Measurements from ENCODE around the gene SCN9A. TPM values are rescaled to one million over a fixed set of nuclear protein-coding genes. Genes with fewer than 3 reads are reported as not detected.

SCN9A gene
- total and polyA plus RNA-seq, 10 of the 15 experiments (the other 5 are each of a cell fraction or from before 2014, with no cell fraction given) = 0.04 to 0.08 (median 0.08) TPM; not detected in 7

DNA sequence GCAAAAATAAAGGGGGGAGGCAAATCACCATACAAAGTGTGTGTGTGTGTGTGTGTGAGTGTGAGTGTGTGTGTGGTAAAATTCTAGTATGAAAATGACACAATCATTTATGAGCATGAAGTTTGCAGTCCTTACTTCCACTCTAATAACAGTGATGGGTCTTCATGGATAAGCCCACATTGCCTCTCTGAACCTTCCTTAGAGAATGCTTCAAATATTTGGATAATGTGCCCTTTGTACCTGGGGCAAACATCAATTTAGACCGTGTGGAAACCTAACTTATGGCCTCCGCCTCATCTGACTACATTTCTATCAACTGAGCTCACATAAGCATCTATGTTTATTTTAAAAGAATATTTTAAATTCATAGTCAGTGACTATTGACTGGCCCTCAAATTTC lies 3.7 kb downstream of the SCN9A start (continued):
- TF ChIP-seq DPF2 (IDR thresholded peaks at IDR 0.05) = no peak

DNA sequence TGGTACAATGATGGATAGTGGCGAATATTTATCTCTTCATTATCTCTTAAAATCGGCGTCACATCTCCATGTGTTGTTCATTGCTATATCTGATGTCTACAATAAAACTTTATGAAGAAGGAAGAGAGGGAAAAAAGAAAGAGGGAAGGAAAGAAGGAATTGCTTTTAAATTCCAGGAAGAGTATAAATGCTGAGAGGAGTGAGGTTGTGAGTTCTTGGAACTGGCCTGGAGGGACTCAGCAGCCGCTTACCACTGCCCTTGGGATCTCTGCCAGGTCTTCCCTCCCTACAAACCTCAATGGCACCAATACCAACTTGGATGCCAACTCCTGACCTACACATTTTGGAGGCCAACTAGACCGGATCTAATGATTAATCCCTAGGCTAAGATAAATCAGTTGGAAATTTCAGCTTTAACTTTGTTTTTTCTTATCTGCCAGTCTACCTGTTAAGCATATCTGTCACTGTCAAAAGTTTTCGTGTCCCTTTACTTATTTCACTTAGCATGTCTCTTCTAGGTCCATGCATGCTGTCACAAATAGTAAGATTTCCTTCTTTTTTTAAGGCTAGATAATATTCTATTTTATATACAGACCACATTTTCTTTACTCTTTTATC lies 9.8 kb downstream of the SCN9A start:
- intact Hi-C loops (cut with micrococcal nuclease; ENCODE audit: unreplicated experiment) (no loop called here), in situ Hi-C loops (cut with MboI) (no loop called here)
- no peak for DNase-seq (ENCODE audit: low read depth, low spot score)
- no peaks in the 10 kb centered on the region for H3K27me3 ChIP-seq (replicated peaks in 1 of 2; ENCODE audit: control insufficient read depth in 2 of 2, insufficient read depth in 2 of 2, low read length in 1 of 2)
- no peaks in the 10 kb centered on the region for H3K4me1 ChIP-seq (ENCODE audit: control insufficient read depth, insufficient read depth, low read length)
- ChIA-PET RAD21 (ENCODE audit: unreplicated experiment) (no interaction called here), POLR2A (no interaction called here), CTCF (no interaction called here), SMC1A (ENCODE audit: uncharacterized antibody, unreplicated experiment) (no interaction called here)
- no peak for ATAC-seq
- no peak for FAIRE-seq
- no peak overlapping the region for H2AFZ ChIP-seq (ENCODE audit: control insufficient read depth, low read depth, low read length)
- no peak overlapping the region for H3K4me3 ChIP-seq
- WGBS (ENCODE audit: insufficient coverage, insufficient replicate concordance, low lambda C conversion rate, missing lambda C conversion rate) = 16% methylated on average over 6 of the region's 6 CpGs
- no peaks in the 10 kb centered on the region for H3K36me3 ChIP-seq (ENCODE audit: control insufficient read depth in 2 of 2, insufficient read depth in 2 of 2, low read length in 1 of 2)
- H3K4me2 ChIP-seq (ENCODE audit: control insufficient read depth, insufficient read depth) = no peak overlapping the region
- H4K20me1 ChIP-seq (ENCODE audit: control insufficient read depth, insufficient read depth) = no peaks in the 10 kb centered on the region
- no peaks in the 10 kb centered on the region for H3K9me3 ChIP-seq (replicated peaks; ENCODE audit: control insufficient read depth, insufficient read depth, low read length)
- H3K9ac ChIP-seq (ENCODE audit: control insufficient read depth, insufficient read depth, low read length) = no peak overlapping the region
- H3K27ac ChIP-seq (ENCODE audit: control insufficient read depth, insufficient read depth) = no peak overlapping the region
- no peak for TF ChIP-seq TAF1 (IDR thresholded peaks at IDR 0.05; ENCODE audit: borderline replicate concordance, low read depth, low read length)
- TF ChIP-seq HDAC6 (IDR thresholded peaks at IDR 0.05; ENCODE audit: unreplicated experiment) = no peak
- TF ChIP-seq, protein P1, sequence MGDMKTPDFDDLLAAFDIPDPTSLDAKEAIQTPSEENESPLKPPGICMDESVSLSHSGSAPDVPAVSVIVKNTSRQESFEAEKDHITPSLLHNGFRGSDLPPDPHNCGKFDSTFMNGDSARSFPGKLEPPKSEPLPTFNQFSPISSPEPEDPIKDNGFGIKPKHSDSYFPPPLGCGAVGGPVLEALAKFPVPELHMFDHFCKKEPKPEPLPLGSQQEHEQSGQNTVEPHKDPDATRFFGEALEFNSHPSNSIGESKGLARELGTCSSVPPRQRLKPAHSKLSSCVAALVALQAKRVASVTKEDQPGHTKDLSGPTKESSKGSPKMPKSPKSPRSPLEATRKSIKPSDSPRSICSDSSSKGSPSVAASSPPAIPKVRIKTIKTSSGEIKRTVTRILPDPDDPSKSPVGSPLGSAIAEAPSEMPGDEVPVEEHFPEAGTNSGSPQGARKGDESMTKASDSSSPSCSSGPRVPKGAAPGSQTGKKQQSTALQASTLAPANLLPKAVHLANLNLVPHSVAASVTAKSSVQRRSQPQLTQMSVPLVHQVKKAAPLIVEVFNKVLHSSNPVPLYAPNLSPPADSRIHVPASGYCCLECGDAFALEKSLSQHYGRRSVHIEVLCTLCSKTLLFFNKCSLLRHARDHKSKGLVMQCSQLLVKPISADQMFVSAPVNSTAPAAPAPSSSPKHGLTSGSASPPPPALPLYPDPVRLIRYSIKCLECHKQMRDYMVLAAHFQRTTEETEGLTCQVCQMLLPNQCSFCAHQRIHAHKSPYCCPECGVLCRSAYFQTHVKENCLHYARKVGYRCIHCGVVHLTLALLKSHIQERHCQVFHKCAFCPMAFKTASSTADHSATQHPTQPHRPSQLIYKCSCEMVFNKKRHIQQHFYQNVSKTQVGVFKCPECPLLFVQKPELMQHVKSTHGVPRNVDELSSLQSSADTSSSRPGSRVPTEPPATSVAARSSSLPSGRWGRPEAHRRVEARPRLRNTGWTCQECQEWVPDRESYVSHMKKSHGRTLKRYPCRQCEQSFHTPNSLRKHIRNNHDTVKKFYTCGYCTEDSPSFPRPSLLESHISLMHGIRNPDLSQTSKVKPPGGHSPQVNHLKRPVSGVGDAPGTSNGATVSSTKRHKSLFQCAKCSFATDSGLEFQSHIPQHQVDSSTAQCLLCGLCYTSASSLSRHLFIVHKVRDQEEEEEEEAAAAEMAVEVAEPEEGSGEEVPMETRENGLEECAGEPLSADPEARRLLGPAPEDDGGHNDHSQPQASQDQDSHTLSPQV (IDR thresholded peaks at IDR 0.05) = no peak
- no peak for TF ChIP-seq TCF3 (IDR thresholded peaks at IDR 0.05; ENCODE audit: borderline replicate concordance, insufficient read depth, low read depth, low read length)
- no peak for TF ChIP-seq ZZZ3 (IDR thresholded peaks at IDR 0.05; ENCODE audit: control insufficient read depth, insufficient read length, low read depth)
- BruUV-seq (replicated peaks) = no TSS peak
- H3K79me2 ChIP-seq (ENCODE audit: control insufficient read depth, insufficient read depth, low read length) = no peaks in the 10 kb centered on the region

Measured in GM12878 (cell line).